HL-60/S4 (cell line): ENCODE results near the gene ANKFY1.
"Not testable (repeated sequence)": the region's sequence is repeated elsewhere in the genome, so short reads cannot be mapped to it uniquely, and the experiment has no call there.

Experiments used
- in situ Hi-C: fragments of 300-500 bp; cut with MboI; formaldehyde crosslinking; loops from 2 replicates; pipeline ENCODE4 v1.14.3; 2022; ENCODE audit warnings: low sequenced_read_pairs

The ANKFY1 gene

GRCh38 chr17:4221899-4222659 lies 41.7 kb downstream of the ANKFY1 start:
- in situ Hi-C loops: loop anchor here (25.0 kb wide), 1 partner anchor 165 kb away; no protein-coding TSS in a partner anchor

- in situ Hi-C loops: loop anchor here (25.0 kb wide), 1 partner anchor 166 kb away; no protein-coding TSS in a partner anchor
Measured at GRCh38 chr17:4221163-4221562, 42.6 kb downstream of the ANKFY1 start.

- in situ Hi-C loops: loop anchor here (25.0 kb wide), 1 partner anchor 167 kb away; no protein-coding TSS in a partner anchor
Measured at GRCh38 chr17:4220655-4221054, 43.1 kb downstream of the ANKFY1 start.

GRCh38 chr17:4219241-4219640 lies 44.5 kb downstream of the ANKFY1 start:
- in situ Hi-C loops: loop anchor here (25.0 kb wide), 1 partner anchor 168 kb away; no protein-coding TSS in a partner anchor

GRCh38 chr17:4215882-4216570 lies 47.8 kb downstream of the ANKFY1 start:
- in situ Hi-C loops: loop anchor here (25.0 kb wide), 1 partner anchor 171 kb away; no protein-coding TSS in a partner anchor

- in situ Hi-C loops: loop anchor here (25.0 kb wide), 1 partner anchor 173 kb away; no protein-coding TSS in a partner anchor
Measured at GRCh38 chr17:4214157-4214556, 49.6 kb downstream of the ANKFY1 start.

- in situ Hi-C loops: loop anchor here (25.0 kb wide), 1 partner anchor 178 kb away; no protein-coding TSS in a partner anchor
Measured at GRCh38 chr17:4209611-4210010, 54.2 kb downstream of the ANKFY1 start.

- in situ Hi-C loops: loop anchor here (25.0 kb wide), 1 partner anchor 179 kb away; no protein-coding TSS in a partner anchor
Measured at GRCh38 chr17:4208238-4208637, 55.5 kb downstream of the ANKFY1 start.

- in situ Hi-C loops: loop anchor here (25.0 kb wide), 1 partner anchor 180 kb away; no protein-coding TSS in a partner anchor
Measured at GRCh38 chr17:4206962-4207361, 56.8 kb downstream of the ANKFY1 start.

GRCh38 chr17:4205917-4206316 lies 57.9 kb downstream of the ANKFY1 start:
- in situ Hi-C loops: loop anchor here (25.0 kb wide), 1 partner anchor 181 kb away; no protein-coding TSS in a partner anchor

GRCh38 chr17:4204710-4205173 lies 59.0 kb downstream of the ANKFY1 start:
- in situ Hi-C loops: loop anchor here (25.0 kb wide), 1 partner anchor 183 kb away; no protein-coding TSS in a partner anchor

GRCh38 chr17:4204190-4204589 lies 59.6 kb downstream of the ANKFY1 start:
- in situ Hi-C loops: loop anchor here (25.0 kb wide), 1 partner anchor 183 kb away; no protein-coding TSS in a partner anchor

GRCh38 chr17:4201226-4201625 lies 62.6 kb downstream of the ANKFY1 start:
- in situ Hi-C loops: loop anchor here (25.0 kb wide), 1 partner anchor 186 kb away; no protein-coding TSS in a partner anchor

- in situ Hi-C loops: loop anchor here (25.0 kb wide), 1 partner anchor 187 kb away; no protein-coding TSS in a partner anchor
Measured at GRCh38 chr17:4199818-4200402, 63.9 kb downstream of the ANKFY1 start.

GRCh38 chr17:4198995-4199394 lies 64.8 kb downstream of the ANKFY1 start:
- in situ Hi-C loops: no loop called here

GRCh38 chr17:4195306-4195705 lies 68.5 kb downstream of the ANKFY1 start:
- in situ Hi-C loops: no loop called here

- in situ Hi-C loops: no loop called here
Measured at GRCh38 chr17:4194796-4195195, 69.0 kb downstream of the ANKFY1 start.

- in situ Hi-C loops: not testable (repeated sequence)
Measured at GRCh38 chr17:4190791-4191190, 73.0 kb downstream of the ANKFY1 start.

- in situ Hi-C loops: no loop called here
Measured at GRCh38 chr17:4189280-4189679, 74.5 kb downstream of the ANKFY1 start.

GRCh38 chr17:4188076-4188475 lies 75.7 kb downstream of the ANKFY1 start:
- in situ Hi-C loops: no loop called here

- in situ Hi-C loops: no loop called here
Measured at GRCh38 chr17:4187076-4187475, 76.7 kb downstream of the ANKFY1 start.
